Thyroid gland (tissue), 4 donors: ENCODE measurements around the gene ASPM.

Experiments
- POLR2A ChIP-seq, 2 donors: fragments of 450-650 bp; IDR thresholded peaks; one replicate each; pipeline ENCODE4 v1.6.1; 2017; ENCODE audit warnings: antibody characterized with exemption in 2 of 2, mild to moderate bottlenecking in 2 of 2, moderate library complexity in 1 of 2
- TF ChIP-seq, protein P1 (sequence below), 6 experiments: fragments of 200-600 bp in 3 of 6; fragments of 450-650 bp in 3 of 6; sonication (generic) in 3 of 6; IDR thresholded peaks; one replicate each; pipeline ENCODE4 v1.5.1; 2016 to 2019; ENCODE audit warnings: antibody characterized with exemption in 6 of 6, mild to moderate bottlenecking in 2 of 6, inconsistent platforms in 1 of 6, moderate library complexity in 1 of 6

DNA sequence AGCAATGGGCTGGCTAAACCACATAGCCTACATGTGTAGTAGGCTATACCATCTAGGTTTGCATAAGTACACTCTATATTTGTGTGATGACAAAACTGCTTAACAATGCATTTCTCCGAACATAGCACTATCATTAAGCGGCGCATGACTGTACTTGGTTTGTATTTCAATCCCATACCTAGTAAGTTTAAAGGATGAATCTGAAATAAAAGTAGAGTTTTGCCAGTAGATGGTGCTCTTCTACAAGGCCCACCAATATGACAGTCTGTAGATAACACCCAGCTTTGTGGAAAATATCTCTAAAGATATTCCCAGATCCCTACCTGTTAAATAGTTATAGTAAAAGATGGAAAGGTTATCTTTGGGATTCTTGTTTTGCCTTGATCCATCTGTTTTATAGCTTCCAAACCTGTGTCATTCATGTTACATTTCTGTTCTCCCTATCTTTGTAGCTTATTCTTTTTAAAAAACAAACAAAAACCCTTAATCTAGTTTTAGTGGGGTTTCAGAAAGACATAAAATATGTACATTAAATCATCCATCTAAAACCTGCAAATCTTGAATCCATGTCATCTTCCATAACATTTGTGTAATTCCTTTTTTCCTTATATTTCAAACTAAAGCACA, 33.9 kb upstream of the ASPM start:
- TF ChIP-seq, protein P1, sequence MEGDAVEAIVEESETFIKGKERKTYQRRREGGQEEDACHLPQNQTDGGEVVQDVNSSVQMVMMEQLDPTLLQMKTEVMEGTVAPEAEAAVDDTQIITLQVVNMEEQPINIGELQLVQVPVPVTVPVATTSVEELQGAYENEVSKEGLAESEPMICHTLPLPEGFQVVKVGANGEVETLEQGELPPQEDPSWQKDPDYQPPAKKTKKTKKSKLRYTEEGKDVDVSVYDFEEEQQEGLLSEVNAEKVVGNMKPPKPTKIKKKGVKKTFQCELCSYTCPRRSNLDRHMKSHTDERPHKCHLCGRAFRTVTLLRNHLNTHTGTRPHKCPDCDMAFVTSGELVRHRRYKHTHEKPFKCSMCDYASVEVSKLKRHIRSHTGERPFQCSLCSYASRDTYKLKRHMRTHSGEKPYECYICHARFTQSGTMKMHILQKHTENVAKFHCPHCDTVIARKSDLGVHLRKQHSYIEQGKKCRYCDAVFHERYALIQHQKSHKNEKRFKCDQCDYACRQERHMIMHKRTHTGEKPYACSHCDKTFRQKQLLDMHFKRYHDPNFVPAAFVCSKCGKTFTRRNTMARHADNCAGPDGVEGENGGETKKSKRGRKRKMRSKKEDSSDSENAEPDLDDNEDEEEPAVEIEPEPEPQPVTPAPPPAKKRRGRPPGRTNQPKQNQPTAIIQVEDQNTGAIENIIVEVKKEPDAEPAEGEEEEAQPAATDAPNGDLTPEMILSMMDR (IDR thresholded peaks at IDR 0.05), result peak in 3 of 6 experiments; percentile 40 to 66 (median 46)
- no peak for TF ChIP-seq POLR2A (IDR thresholded peaks at IDR 0.05)
